HG03520 (cell line): ENCODE results near the gene STRA6.

ENCODE experiments used
- ATAC-seq: cut with Tn5 transposase; IDR thresholded peaks from one replicate; pipeline ENCODE4 v1.9.1; 2021; ENCODE audit warnings: mild to moderate bottlenecking, moderate library complexity; ENCODE audit not compliant: unreplicated experiment

STRA6 gene

GRCh38 chr15:74182131-74182530, 20.5 kb downstream of the STRA6 start:
- no peak for ATAC-seq

- ATAC-seq = no peak
Measured at GRCh38 chr15:74180881-74181602, 21.5 kb downstream of the STRA6 start.

GRCh38 chr15:74179983-74180880, 22.4 kb downstream of the STRA6 start:
- no peak for ATAC-seq

- ATAC-seq = no peak
Measured at GRCh38 chr15:74179101-74179841, 23.3 kb downstream of the STRA6 start.

- ATAC-seq = no peak
Measured at GRCh38 chr15:74178326-74179100, 24.1 kb downstream of the STRA6 start.

GRCh38 chr15:74176262-74177214, 26.0 kb downstream of the STRA6 start:
- no peak for ATAC-seq

- ATAC-seq = no peak
Measured at GRCh38 chr15:74175271-74176191, 27.1 kb downstream of the STRA6 start.

GRCh38 chr15:74174958-74175253, 27.7 kb downstream of the STRA6 start:
- no peak for ATAC-seq

- no peak for ATAC-seq
Measured at GRCh38 chr15:74174219-74174957, 28.2 kb downstream of the STRA6 start.

GRCh38 chr15:74173380-74174218, 29.0 kb downstream of the STRA6 start, which contains the start of gene ISLR:
Gene ISLR (plus strand): TSS chr15:74173710. CDS start chr15:74174859, 1,149 bp downstream.
- no peak for ATAC-seq

- no peak for ATAC-seq
Measured at GRCh38 chr15:74172701-74173379, 29.7 kb downstream of the STRA6 start.

- ATAC-seq = no peak
Measured at GRCh38 chr15:74171965-74172541, 30.5 kb downstream of the STRA6 start.

GRCh38 chr15:74170875-74171578, 31.6 kb downstream of the STRA6 start:
- ATAC-seq = no peak

- ATAC-seq = no peak
Measured at GRCh38 chr15:74170071-74170844, 32.3 kb downstream of the STRA6 start.

- ATAC-seq = no peak
Measured at GRCh38 chr15:74168711-74169126, 33.9 kb downstream of the STRA6 start.
